GM21390 (cell line): ENCODE data around the gene LDLR.
"Not testable (repeated sequence)": the region's sequence is repeated elsewhere in the genome, so short reads cannot be mapped to it uniquely, and the experiment has no call there.

Experiments used
- ATAC-seq: cut with Tn5 transposase; IDR thresholded peaks from one replicate; pipeline ENCODE4 v1.9.1; 2021; ENCODE audit not compliant: unreplicated experiment

Gene LDLR

GRCh38 chr19:11169896-11170678 lies 80.8 kb downstream of the LDLR start:
- ATAC-seq: no peak

DNA sequence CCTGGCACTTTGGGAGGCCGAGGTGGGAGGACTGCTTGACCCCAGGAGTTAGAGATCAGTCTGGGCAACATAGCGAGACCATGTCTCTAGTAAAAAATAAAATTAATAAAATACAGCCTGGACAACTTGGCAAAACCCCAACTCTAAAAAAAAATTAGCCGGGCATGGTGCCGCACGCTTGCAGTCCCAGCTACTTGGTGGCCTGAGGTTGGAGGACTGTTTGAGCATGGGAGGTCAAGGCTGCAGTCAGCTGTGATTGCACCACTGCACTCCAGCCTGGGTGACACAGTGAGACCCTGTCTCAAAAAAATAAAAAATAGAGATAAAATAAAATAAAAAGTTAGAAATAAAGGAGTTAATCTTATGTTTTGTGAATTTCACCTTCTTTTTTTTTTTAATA lies 81.9 kb downstream of the LDLR start:
- no peak for ATAC-seq

GRCh38 chr19:11172576-11172975 lies 83.3 kb downstream of the LDLR start:
- ATAC-seq: no peak

DNA sequence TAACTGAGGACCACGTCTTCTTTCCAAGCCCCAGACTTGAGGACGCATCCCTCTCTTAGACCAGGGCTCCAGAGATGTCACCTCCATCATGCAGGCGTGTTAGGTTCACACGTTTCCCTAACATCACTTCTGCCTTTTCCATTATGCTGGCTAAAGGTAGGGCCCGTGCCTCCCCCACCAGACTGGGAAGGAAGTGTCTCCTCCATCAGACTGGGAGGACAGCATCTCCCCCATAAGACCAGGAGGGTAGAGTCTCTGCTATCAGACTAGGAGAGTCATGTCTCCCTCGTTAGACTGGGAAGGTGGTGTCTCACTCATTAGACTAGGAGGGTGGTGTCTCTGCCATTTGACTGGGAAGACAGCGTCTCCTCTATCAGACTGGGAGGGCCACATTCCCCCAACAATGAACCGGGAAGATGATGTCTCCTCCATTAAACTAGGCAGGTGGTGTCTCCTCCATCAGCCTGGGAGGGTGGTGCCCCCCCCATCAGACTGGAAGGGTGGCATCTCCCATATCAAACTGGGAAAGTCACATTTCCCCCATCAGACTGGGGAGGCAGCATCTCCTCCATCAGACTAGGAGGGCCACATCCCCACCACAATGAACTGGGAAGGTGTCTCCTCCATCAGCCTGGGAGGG lies 84.4 kb downstream of the LDLR start:
- no peak for ATAC-seq

GRCh38 chr19:11174336-11174735 lies 85.1 kb downstream of the LDLR start:
- ATAC-seq: no peak

DNA sequence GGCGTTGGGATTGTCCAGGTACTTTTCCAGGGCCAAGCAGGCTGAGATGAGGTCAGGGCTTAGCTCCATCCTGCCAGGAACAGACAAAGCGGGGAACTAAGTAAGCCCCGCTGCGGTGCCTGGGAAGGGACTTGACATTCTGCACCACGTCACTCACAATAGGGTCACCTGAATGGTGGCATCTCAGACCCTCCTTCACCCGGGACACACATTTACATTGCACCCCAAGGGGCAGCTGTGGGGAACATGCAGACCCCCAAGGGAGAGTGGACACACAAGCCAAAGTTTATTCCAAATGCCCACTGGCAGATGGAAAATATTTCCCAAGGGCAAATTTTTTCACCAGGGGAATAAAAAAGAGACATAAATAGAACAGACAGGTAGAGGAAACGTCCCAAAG lies 86.7 kb downstream of the LDLR start:
- no peak for ATAC-seq

GRCh38 chr19:11176466-11177193 lies 87.4 kb downstream of the LDLR start:
- no peak for ATAC-seq

DNA sequence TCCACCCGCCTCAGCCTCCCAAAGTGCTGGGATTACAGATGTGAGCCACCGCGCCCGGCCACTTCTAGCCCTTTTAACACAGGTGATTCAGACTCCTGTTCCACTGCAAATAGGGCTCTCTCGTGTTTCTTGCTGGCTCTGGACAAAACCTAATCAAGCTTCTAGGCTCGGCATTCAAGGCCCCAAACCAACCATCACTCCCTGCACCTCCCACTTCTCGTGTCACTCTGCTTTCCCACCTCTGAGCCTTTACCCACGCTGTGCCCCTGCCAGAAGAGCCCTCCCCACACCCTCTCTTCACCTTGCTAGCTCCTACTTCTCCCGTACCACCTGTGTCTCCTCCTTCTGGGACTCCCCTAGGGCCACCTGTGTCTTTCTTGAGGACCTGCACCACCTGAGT lies 88.3 kb downstream of the LDLR start:
- ATAC-seq: no peak

- ATAC-seq: not testable (repeated sequence)
Observed at GRCh38 chr19:11179145-11179465, 89.8 kb downstream of the LDLR start.

DNA sequence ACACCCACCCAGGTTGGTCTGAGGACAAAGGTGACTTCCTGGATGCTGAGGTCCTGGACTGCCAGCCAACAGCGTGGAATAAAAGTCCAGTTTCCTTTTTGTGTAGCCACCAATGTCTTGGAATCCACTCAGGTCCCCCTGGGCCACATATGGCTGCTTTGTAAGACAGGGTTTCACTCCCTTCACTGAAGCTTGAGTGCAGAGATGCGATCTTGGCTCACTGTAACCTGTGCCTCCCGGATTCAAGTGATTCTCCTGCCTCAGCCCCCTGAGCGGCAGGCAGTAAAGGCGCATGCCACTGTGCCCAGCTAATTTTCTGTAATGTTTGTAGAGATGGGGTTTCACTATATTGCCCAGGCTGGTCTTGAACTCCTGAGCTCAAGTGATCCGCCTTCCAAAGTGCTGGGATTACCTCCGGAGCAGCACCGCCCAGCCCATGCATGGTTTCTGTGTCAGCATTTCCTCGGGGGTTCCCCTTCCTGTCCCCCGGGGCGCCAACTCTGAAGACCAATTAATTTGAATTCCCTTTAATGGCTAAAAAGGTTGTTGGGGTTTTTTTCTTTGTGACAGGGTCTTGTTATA lies 90.5 kb downstream of the LDLR start:
- no peak for ATAC-seq

GRCh38 chr19:11180346-11180745 lies 91.1 kb downstream of the LDLR start:
- no peak for ATAC-seq

GRCh38 chr19:11180975-11181374 lies 91.7 kb downstream of the LDLR start:
- not testable (repeated sequence) for ATAC-seq

DNA sequence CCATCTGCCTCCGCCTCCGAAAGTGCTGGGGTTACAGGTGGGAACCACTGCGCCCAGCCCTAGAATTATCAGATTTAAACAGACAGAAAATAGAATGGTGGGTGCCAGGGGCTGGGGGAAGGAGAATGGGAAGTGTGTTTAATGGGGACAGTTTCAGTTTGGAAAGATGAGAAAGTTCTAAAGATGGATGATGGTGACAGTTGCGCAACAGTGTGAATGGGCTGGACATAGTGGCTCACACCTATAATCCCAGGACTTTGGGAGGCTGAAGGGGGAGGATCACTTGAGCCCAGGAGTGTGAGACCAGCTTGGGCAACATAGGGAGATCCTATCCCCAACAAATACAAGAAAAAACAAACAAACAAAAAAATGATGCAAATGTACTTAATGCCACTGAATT lies 92.2 kb downstream of the LDLR start:
- ATAC-seq: no peak
